Measurements from ENCODE around the gene PTPRA.
"Not testable (repeated sequence)": the region's sequence is repeated elsewhere in the genome, so short reads cannot be mapped to it uniquely, and the experiment has no call there.

The PTPRA gene

GRCh38 chr20:2888224-2888955 is 15.1 kb downstream of the PTPRA start:
- DNase-seq (ENCODE audit: low spot score): no peak

DNA sequence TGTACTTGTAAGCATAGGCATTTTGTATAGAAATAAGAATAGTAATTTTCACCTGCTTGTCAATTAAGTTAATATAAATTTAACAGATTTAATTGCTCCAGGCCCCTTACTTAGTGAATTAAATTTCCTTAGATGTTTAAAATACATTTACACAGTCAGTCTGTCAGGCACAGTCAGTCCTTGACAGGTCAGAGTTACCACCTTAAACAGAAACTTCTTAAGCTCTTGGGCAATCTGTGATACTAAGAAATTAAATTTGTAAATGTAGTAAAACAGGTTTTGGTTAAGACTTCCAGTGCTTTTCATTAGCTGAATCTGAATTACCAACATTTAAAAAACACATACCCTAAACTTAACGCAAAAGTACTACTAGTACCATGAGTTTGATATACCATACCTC is 15.9 kb downstream of the PTPRA start:
- DNase-seq (ENCODE audit: low spot score): no peak

- DNase-seq (ENCODE audit: low spot score): no peak
These were observed 16.5 kb downstream of the PTPRA start for GRCh38 chr20:2889797-2890196.

DNA sequence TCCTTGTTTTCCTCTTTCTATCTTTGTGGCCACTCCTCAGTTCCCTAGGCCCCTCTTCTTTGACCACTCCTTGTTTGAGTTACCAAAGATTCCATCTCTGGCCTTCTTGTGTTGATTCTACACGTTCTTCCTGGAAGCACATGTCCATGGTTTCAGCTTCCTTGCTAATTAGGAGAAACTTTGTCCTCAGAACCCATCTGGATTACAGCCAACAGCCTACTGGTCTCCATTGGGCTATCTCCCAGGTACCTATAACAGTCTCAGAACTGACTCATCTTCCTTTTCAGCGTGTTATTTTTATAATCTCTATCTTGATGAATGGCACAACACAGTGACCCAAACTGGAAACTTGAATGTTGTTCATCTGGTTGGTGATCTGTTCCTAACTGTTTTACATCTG is 17.5 kb downstream of the PTPRA start:
- no peak for DNase-seq (ENCODE audit: low spot score)

DNA sequence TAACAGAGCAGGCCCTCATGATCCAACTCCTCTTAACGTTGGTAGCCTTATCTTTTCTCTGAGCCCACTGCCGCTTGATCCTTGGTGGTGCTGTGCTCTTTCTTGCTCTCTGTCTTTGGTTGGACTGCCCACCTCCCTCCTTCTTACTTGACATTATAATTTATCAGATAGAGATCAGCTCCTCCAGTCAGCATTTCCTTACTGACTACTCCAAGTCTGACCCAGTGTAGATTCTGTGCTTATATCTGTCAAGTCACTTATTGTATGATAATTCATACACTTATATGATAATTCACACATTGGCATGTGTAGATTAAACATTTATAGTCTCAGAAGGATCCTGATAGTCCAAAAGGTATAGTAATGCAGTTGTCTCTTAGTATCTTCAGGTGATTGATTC is 18.1 kb downstream of the PTPRA start:
- DNase-seq (ENCODE audit: low spot score): no peak

DNA sequence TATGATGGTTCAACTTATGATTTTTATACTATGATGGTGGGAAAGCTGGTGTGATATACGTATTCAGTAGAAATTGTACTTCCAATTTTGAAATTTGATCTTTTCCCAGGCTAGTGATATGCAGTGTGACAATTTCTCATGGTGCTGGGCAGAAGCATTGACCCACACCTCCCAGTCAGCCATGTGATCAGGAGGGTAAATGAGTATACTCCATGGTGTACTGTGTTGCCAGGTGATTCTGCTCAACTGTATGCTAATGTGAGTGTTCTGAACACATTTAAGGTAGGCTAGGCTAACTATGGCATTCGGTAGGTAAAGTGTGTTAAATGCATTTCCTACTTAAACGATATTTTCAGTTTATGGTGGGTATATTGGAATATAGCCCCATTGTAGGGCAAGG is 19.1 kb downstream of the PTPRA start:
- no peak for DNase-seq (ENCODE audit: low spot score)

- DNase-seq (ENCODE audit: low spot score): no peak
These were observed 20.9 kb downstream of the PTPRA start for GRCh38 chr20:2894221-2894620.

GRCh38 chr20:2895154-2895553 is 21.9 kb downstream of the PTPRA start:
- DNase-seq (ENCODE audit: low spot score): not testable (repeated sequence)

- DNase-seq (ENCODE audit: low spot score): no peak
These were observed 26.0 kb downstream of the PTPRA start for GRCh38 chr20:2899243-2899642.

- peak; percentile 2 for DNase-seq (ENCODE audit: low spot score)
These were observed 27.7 kb downstream of the PTPRA start for GRCh38 chr20:2900845-2901592.

DNA sequence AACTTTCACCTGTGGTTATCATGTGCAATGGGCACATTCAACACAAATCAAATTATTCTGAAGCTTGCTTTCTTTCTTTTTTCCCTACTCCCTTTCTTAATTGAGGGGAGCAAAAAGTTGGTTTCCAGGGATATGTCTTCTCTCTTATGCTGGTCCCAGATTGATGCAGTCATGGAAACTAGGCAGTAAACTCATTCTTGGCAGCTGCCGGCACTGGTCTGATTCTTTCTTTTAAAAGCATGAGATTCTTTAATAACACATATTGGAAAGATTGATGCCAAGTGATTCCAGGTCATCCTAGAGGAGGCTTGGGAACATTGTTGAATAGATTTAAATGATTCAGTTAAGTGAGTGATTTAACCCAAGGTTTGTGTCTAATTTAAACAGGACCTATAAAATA is 29.0 kb downstream of the PTPRA start:
- no peak for DNase-seq (ENCODE audit: low spot score)

DNA sequence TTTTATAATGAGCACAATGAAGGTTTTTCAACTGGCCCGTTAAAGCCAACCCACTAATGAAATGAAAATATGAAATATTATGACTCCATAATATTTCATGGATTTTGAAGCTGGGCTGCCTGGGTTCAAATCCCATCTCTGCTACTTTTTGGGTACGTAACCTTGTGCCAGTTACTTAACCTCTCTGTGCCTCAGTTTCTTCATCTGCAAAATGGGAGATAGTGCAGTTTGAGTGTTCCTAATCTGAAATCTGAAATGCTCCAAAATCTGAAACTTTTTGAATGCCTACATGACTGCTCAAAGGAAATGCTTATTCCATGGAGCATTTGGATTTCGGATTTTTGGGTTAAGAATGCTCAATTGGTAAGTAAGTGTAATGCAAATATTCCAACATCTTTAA is 29.5 kb downstream of the PTPRA start:
- no peak for DNase-seq (ENCODE audit: low spot score)

- no peak for DNase-seq (ENCODE audit: low spot score)
These were observed 30.4 kb downstream of the PTPRA start for GRCh38 chr20:2903686-2904085.

DNA sequence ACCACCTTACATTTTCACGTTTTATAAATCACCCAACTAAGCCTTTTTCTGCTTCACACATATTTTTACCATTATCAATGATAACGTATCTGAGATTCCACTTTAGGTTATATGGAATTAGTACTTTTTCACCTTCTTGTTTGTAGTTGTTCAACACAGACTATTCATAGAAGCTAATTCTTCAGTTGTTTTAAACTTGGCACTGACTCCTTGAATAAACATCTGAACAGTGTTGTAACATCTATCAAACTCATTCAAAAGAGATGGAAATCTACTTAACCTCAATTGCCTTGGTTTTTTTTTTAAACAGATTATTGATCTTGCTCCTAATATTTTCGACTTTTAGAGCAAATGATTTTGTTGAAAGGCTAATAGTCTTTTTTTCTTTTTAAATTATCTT is 34.2 kb downstream of the PTPRA start:
- DNase-seq (ENCODE audit: low spot score): no peak

DNA sequence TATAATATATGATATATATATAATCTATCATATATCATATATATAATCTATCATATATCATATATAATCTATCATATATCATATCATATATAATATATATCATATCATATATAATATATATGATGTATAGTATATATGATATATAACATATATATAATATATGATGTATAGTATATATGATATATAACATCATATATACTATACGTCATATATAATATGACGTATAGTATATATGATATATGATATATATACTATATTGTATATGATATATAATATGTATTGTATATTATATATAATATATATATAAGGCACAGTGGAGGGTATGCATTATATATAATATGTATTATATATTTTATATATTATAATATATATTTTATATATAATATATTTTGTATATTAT is 36.7 kb downstream of the PTPRA start:
- no peak for DNase-seq (ENCODE audit: low spot score)

DNA sequence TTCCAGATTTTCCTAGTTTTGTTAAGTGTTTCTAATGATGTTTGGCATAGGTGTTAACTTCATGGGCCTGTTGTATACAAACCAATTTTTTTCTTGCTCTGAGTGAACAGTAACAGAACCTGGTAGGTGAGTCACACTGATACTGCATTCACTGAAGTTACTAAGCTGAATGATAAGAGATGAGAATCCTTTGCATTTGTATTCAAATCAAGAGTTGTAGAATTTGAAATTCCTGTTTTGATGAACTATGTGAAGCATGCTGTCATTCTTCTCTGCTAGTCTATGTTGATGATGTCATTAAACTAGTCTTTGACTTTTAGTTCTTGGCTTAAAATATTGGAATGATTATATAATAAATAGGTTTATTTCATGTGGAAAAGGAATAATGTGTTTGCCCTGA is 37.9 kb downstream of the PTPRA start:
- no peak for DNase-seq (ENCODE audit: low spot score)

GRCh38 chr20:2914160-2914559 is 40.9 kb downstream of the PTPRA start:
- no peak for DNase-seq (ENCODE audit: low spot score)

GRCh38 chr20:2917266-2917665 is 44.0 kb downstream of the PTPRA start:
- DNase-seq (ENCODE audit: low spot score): no peak

DNA sequence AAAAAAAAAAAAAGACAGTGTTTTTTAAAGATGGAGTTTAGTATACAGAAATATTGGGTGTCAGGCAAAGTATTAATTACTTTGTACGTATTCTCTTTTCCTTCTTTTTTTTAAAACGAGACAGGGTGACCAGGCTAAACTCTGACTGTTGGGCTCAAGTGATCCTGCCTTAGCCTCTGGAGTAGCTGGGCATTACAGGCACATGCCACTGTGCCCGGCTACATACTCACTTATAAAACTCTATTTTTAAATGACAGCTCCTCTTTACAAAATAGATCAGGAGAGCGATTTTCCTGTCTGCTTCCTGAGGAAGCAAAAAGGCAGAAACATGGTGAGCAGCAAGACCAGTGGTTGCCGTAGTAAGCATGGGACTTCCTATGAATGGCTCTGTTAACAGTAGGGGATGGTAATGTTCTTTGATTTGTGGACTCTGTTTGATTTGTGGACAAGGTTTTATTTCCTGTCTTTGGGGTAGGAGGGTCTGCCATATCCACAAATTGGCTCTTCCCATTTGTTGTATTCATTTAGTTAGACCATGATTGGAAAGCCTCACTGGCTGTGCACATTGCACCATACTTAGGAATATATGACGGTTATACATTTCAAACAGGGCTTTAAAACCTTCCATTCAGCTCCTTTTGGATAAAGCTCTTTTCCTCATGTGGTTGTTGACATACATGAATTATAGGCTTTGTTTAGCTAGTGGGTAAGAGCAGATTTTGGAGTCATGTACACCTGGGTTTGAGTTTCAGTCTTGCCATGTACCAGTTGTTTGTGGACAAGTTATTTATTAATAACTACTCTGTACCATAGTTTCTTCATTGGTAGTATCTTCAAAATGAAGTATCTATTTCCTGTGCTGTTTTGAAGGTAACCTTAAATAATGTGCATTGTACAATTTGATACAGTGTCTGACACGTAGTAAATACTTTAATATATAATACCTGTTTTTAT is 45.1 kb downstream of the PTPRA start:
- DNase-seq (ENCODE audit: low spot score): no peak

- no peak for DNase-seq (ENCODE audit: low spot score)
These were observed 46.4 kb downstream of the PTPRA start for GRCh38 chr20:2919518-2920245.

GRCh38 chr20:2920473-2920872 is 47.2 kb downstream of the PTPRA start:
- DNase-seq (ENCODE audit: low spot score): no peak

DNA sequence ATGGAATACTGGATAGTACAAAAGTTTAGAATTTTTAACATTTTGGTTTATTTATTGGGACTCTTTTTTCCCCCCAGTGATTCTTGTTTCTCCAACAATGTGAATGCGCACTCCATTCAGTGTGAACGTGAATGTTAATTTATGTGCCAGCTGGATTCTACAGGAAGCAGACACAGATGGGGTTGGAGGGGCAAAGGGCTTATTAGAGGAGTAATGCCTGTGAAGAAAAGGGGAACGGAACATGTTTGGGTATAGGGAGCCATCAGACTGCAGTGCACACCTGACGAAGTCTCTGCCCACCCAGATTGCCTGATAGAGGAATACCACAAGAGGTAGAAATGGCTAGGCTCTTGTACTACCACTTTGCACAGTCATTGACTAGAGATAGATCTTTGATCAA is 48.2 kb downstream of the PTPRA start:
- DNase-seq (ENCODE audit: low spot score): no peak

Data from CD4-positive, alpha-beta T cell treated with Interleukin-6 at 100 ng/mL for 8 hours (primary cell).